Left renal cortex interstitium (tissue), 4 donors: ENCODE data around the gene MRNIP. TPM values are rescaled to one million over a fixed set of nuclear protein-coding genes. Genes with fewer than 3 reads are reported as not detected.

Source experiments
- DNase-seq, 4 donors: peaks; one replicate each; pipeline ENCODE4 v3.0.0-alpha.2; 2013; ENCODE audit warnings: low read depth in 4 of 4, low spot score in 2 of 4, missing footprints in 1 of 4
- polyA plus RNA-seq, 4 donors: library from polyadenylated mRNA; unstranded; fragments of 120-200 nt; gene quantifications; one replicate each; pipeline ENCODE4 v1.2.1, GENCODE V29; 2013; ENCODE audit not compliant: insufficient read length in 4 of 4

The MRNIP gene
- 10 to 100 TPM; 29.0 to 57.2 (median 39.6) TPM for polyA plus RNA-seq

- DNase-seq = peak; percentile 79 to 92 (median 84)
These were observed at the start of gene MRNIP for GRCh38 chr5:179858586-179859427. Gene MRNIP, minus strand, starts transcription at chr5:179858817. Its CDS starts 21 bp downstream, at chr5:179858796.

DNA sequence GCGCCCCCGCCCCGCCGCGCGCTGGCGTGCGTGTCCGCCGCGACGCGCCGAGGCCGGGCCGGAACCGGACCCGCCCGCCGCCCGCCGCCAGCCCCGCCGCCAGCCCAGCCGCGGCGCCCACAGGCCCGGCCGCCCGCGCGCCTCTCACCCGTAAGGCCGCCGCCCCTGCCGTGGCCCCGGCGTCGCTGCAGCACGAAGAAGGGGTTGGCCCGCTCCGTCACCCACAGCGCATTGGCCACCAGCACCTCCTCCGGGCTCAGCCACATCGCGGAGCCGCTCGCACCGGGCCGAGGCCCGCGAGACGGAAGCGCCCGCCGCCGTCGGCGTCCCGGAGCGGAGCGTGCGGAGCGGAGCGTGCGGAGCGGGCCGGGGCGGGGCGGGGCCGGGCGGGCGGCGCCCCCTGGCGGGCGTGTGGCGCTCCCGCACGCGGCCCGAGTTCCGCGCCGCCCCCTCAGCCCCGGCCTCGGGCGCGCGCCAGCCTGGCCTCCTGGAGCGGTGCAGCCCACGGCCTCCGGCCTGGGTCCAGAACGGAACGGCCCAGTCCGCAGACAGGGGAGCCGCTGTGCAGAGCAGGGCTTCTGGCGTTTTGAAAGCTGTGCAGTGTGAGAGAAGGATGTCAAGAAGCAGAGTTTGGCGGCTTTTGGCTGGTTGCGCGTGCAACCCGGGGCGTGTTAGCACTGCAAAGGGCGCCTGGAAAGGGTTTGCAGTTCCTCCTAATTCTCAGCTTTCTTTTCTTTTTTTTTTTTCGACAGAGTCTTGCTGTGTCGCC, 49.1 kb upstream of the MRNIP start, which contains the start of gene TBC1D9B:
Gene TBC1D9B (minus strand): TSS at position 342 of the 769 bp plus-strand sequence. CDS start 76 bp downstream, at position 266.
- DNase-seq = peak in 3 of 4 donors; percentile 19 to 40 (median 37)

GRCh38 chr5:179906795-179907555, 48.4 kb upstream of the MRNIP start:
- DNase-seq = peak in 1 of 4 donors; percentile 7

DNA sequence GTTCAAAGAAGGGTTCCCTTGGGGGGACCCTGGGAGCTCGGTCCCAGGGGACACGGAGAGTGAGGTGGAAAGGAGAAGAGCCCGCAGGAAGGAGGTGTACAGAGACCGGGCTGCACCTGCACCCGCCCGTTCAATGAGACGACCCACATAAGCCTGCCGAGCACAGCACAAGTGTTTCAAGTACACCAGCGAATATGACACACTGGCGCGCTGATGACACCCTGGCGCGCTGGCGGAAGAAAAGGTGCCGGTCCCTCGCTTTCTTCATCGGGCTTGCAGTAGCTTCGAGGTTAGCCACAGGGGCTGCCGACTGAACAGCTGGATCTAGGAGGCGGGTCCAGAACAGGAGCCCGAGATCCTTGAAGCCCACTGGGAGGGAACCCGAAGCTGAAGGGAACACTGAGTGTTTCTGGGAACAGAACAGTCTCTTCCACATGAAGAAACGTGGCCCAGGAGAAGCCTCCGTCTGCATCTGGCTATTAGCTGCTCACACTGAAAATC, 47.7 kb upstream of the MRNIP start:
- no peak for DNase-seq

DNA sequence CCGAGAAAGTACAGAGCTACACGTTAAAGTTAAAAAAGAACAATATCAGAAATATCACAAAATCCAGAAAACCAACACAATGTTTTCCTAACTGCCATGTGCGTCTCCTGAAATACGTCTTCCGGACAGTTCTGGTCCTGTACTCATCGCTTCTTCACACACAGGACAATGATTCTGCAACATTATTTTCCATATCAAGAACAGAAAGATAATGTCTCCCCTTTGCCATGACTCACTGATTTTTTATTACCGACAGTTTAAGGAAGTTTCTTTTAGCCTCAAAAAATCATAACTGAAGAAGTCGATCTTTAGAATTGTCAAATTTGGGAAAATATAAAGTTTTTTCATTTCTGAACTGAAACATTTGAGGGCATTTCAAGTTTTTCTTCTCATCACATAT, 46.5 kb upstream of the MRNIP start:
- no peak for DNase-seq

DNA sequence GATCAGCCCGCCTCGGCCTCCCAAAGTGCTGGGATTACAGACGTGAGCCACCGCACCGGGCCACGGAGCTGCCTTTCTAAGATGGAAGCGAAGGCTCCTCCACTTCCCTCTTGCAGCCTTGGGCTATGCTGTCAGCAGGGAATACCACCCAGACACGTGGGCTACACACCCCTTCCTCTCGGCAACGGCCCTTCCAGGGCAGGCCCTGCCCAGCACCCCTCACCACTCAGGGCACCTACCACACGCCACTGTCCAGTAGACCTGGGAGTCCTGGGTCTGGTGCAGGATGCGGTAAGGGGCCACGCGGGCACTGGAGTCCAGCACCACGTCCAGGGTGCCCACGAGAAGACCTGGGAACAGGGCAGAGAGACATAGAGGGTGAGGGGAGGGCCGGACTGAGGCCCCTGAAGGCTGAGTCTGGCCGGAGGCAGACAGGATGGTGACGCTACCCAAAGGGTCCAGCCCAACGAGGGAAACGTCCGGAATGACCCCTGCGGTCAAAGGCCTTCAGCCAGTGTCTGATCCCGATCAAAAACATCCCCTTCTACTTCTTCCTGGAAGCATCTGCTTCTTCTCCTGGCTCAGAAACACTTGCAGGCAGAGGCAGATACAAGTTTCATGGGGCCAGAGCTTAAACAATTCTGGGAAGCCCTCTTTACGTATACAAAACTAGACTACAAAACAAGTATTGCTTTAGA, 46.0 kb upstream of the MRNIP start:
- DNase-seq = no peak

- no peak for DNase-seq
These were observed 44.1 kb upstream of the MRNIP start for GRCh38 chr5:179902763-179903158.

DNA sequence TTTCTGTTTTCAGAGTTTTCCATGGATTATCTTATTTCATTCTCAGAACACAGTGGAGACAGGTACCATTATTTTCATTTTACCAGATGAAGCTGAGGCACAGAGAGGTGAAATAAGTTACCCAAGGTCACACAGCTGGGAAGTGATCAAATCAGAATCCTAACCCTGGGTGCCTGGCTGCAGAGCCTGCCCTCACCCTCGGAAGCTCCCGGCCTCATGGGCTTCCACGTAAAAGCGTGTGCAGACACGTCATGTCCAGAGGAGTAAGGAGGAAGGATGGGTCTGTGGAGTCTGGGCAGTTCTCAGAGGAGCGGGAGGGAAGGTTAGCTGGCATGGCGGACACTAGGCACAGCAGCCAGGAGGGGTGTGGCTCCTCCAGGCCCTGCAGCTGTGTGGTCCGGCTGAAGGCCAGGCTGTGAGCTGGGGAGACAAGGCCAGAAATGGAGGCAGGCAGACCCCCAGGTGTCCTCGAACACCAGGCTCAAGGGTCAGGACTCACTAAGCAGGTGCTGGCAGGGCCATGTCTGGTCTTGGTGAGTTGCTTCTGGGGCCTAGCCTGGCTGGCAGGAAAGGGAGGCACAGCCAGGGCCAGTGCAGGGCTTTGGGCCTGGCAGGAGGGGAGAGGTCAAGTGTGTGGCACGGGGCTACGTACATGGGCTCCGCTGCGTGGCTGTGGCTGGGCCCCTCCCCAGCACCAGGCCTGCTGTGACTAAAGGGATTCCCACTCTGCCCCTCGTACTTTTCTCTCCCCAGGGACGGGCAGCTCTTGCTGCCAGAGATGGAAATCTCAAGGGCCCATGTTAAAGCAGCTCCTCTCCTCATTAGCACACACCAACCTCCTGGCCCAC, 43.5 kb upstream of the MRNIP start:
- no peak for DNase-seq

DNA sequence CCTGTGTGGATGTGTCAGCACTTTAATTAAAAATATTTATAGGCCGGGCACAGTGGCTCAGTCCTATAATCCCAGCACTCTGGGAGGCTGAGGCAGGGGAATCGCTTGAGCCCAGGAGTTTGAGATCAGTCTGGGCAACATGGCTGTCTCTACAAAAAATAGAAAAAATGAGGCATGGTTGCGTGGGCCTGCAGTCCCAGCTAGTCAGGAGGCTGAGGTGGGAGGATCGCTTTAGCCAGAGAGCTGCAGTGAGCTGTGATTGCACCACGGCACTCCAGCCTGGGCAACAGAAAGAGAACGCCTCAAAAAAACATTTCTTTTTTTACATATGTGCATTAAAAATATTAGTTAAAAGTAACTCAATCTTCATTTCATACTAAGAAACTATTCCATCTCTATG, 42.8 kb upstream of the MRNIP start:
- DNase-seq = no peak

GRCh38 chr5:179900711-179901110, 42.1 kb upstream of the MRNIP start:
- DNase-seq = no peak

- DNase-seq = no peak
These were observed 41.6 kb upstream of the MRNIP start for GRCh38 chr5:179900206-179900605.

DNA sequence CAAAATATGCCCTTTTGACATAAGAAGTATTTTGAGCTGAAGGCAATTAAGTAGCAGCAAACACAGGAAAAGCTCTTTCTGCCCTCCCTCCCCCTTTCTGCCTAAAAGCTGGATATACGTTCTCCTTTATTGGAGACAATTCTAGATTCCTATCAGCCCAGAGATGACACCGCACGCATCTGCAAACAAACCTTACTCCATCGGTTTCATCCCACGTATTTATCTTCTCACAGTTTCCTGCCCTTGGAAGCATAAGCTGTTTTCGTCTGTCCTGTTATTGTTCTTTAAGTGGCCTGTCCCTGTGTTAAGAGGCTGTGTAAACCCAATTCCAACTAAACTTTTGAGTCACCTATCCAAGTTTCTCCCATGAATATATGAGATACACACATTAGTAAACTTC, 37.2 kb upstream of the MRNIP start:
- DNase-seq = no peak

GRCh38 chr5:179893958-179894895, 35.6 kb upstream of the MRNIP start:
- no peak for DNase-seq

DNA sequence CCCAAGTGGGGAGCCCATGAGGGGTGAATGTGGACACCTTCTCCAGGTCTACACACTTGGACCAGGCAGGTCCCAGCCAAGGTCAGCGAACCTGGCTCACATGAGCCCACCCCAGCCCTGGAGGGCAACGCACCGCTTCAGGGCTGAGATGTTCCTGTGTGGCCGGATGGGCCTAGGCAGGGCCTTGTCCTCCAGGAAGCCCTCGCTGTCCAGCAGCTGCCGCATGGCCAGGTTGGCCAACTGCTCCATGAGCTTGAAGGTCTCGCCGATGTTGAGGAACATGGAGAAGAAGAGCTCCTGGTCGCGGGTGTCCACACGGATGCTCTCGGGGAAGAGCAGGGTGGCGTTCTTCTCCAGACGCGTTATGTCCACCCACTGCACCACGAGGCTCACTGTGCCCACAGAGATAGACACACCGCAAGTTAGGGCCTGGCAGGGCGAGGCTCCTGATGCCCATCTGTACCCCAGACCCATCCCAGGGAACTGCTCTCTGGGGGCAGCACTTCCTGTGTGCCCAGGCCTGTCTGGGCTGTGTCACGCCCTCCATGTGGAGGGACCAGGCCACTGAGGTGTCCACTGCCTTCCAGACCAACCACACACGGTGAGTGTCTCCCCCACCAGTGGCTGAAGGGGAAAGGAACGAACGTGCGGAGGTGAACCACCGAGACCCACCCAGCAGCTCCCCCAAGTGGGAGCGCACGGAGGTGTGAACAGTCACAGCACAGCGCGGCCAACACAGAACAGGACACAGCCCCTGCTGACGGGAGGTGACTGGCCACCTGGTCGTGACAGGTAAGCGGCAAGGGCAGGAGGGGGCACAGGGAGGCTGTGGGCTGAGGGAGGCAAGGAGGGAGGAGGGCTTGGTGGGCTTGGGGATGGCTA, 34.7 kb upstream of the MRNIP start:
- no peak for DNase-seq

- no peak for DNase-seq
These were observed 33.6 kb upstream of the MRNIP start for GRCh38 chr5:179892255-179892654.

DNA sequence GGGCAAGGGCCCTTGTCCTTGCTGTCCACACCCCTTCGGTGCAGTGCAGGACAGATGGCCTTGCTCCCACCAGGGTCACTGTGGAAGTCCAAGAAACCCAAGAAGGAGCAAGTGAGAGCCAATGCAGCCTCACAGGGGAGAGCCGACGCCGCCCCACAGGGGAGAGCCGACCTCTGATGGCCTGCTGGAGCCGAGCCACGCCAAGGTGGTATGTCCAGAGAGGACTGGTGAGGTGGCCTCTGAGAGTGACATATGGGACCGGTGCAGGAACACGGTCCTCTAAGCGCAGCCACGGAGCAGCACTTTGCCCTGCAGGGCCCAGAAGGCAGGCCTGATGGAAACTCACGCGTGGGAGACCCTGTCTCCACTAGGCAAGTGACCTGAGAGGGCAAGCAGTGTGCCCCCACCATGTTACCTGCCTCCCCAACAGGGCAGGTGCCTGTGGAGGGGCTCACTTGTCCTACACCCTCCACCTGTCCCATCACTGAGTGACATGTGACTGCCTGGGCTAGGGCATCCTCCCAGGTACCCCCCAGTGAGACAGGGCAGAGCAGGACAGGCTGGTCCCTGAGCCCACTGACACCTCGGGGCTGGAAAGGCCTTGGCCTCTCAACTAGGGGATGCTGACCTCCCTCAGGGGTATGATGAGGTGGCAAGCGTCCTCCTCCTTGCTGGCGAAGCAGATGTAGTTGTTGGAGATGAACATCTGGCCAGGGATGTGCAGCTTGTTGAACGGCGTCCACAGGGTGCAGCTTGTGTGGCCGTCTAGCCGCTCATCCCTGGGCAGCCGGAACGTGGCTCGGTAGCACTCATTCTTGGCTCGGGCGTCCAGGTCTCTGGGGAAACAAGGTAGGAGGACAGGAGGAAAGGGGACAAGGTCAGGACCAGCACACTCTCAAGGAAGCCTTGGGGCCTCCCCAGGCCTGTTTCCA, 32.4 kb upstream of the MRNIP start:
- no peak for DNase-seq
